GM12878 (cell line): ENCODE measurements around the gene C4orf33. TPM values are rescaled to one million over a fixed set of nuclear protein-coding genes. Genes with fewer than 3 reads are reported as not detected.

Experiments used
- BACH1 ChIP-seq: fragments of 450-650 bp; IDR thresholded peaks from 2 replicates; pipeline ENCODE4 v1.6.1; 2017; ENCODE audit warnings: mild to moderate bottlenecking, borderline replicate concordance
- BHLHE40 ChIP-seq, 2 experiments: fragments of 450-650 bp in 1 of 2; IDR thresholded peaks; 2 replicates each; pipeline ENCODE4 v1.6.1; 2011 to 2017; ENCODE audit warnings: low read depth in 2 of 2, borderline replicate concordance in 1 of 2, improper control_type of control experiment in 1 of 2, low read length in 1 of 2, mild to moderate bottlenecking in 1 of 2
- BMI1 ChIP-seq: fragments of 450-650 bp; IDR thresholded peaks from 2 replicates; pipeline ENCODE4 v1.6.1; 2016; ENCODE audit warnings: mild to moderate bottlenecking, moderate library complexity, borderline replicate concordance
- CEBPB ChIP-seq, 2 experiments: fragments of 150-350 bp in 1 of 2; IDR thresholded peaks; 2 replicates each; pipeline ENCODE4 v1.6.1; 2012 to 2014; ENCODE audit warnings: low read depth in 2 of 2, low read length in 2 of 2, borderline replicate concordance in 1 of 2, inconsistent platforms in 1 of 2
- E4F1 ChIP-seq: fragments of 450-650 bp; IDR thresholded peaks from 2 replicates; pipeline ENCODE4 v1.6.1; 2018; ENCODE audit warnings: borderline replicate concordance, mild to moderate bottlenecking; ENCODE audit not compliant: partially characterized antibody
- EZH2 ChIP-seq: IDR thresholded peaks from 2 replicates; pipeline ENCODE4 v1.6.1; 2012; ENCODE audit warnings: low read depth, mild to moderate bottlenecking, control low read depth, inconsistent platforms, low read length, borderline replicate concordance; ENCODE audit not compliant: control insufficient read depth
- FOXM1 ChIP-seq: IDR thresholded peaks from 2 replicates; pipeline ENCODE4 v1.6.1; 2012; ENCODE audit warnings: low read depth, mild to moderate bottlenecking, inconsistent platforms, low read length, moderate library complexity
- GABPA ChIP-seq: IDR thresholded peaks from 2 replicates; pipeline ENCODE4 v1.6.1; 2014; ENCODE audit warnings: antibody characterized with exemption, low read depth, mild to moderate bottlenecking, inconsistent platforms
- MEF2B ChIP-seq: fragments of 450-650 bp; IDR thresholded peaks from 2 replicates; pipeline ENCODE4 v1.6.1; 2018; ENCODE audit warnings: mild to moderate bottlenecking, moderate library complexity; ENCODE audit not compliant: partially characterized antibody, poor library complexity, severe bottlenecking
- MTA2 ChIP-seq: fragments of 450-650 bp; IDR thresholded peaks from 2 replicates; pipeline ENCODE4 v1.6.1; 2016; ENCODE audit warnings: low read depth, mild to moderate bottlenecking, moderate library complexity
- NFXL1 ChIP-seq: fragments of 450-650 bp; IDR thresholded peaks from 2 replicates; pipeline ENCODE4 v1.6.1; 2017; ENCODE audit warnings: antibody characterized with exemption, mild to moderate bottlenecking, borderline replicate concordance
- PML ChIP-seq: IDR thresholded peaks from 2 replicates; pipeline ENCODE4 v1.6.1; 2012; ENCODE audit warnings: low read length, inconsistent platforms
- RB1 ChIP-seq: fragments of 450-650 bp; formaldehyde crosslinking; IDR thresholded peaks from 2 replicates; pipeline ENCODE4 v1.6.1; 2017; ENCODE audit warnings: mild to moderate bottlenecking, borderline replicate concordance
- SMARCA5 ChIP-seq: fragments of 450-650 bp; IDR thresholded peaks from 2 replicates; pipeline ENCODE4 v1.6.1; 2017; ENCODE audit warnings: mild to moderate bottlenecking
- ZNF687 ChIP-seq: fragments of 450-650 bp; IDR thresholded peaks from 2 replicates; pipeline ENCODE4 v1.6.1; 2017; ENCODE audit warnings: mild to moderate bottlenecking, moderate library complexity
- ZZZ3 ChIP-seq: IDR thresholded peaks from 2 replicates; pipeline ENCODE4 v1.6.1; 2011; ENCODE audit warnings: low read depth; ENCODE audit not compliant: control insufficient read depth, insufficient read length
- polyA plus RNA-seq, 11 experiments: library from polyadenylated mRNA; depleted of rRNA in 4 of 11; unstranded in 6 of 11; stranded (reverse) in 5 of 11; fragments of >200 nt; fragmentation: Nextera tagmentation in 4 of 11; fragmentation: Illumina TruSeq in 1 of 11; extraction: Ambion mirVana in 4 of 11; extraction: Trizol in 1 of 11; gene quantifications; 1 replicate in 1 of 11; 2 replicates in 10 of 11; pipeline versions ENCODE4 v1.2.1 to v1.2.3, GENCODE V29; 2011 to 2016; ENCODE audit warnings: inconsistent platforms in 2 of 11, missing spikeins in 2 of 11, low read depth in 1 of 11
- total RNA-seq, 4 experiments: library from RNA; depleted of rRNA in 3 of 4; stranded (reverse); fragments of >200 nt in 3 of 4; fragmentation: Illumina TruSeq in 1 of 4; extraction: Trizol in 1 of 4; gene quantifications; 2 replicates each; pipeline versions ENCODE4 v1.2.1 to v1.2.3, GENCODE V29; 2013 to 2021
- TF ChIP-seq, protein P1 (sequence below): fragments of 450-650 bp; formaldehyde crosslinking; IDR thresholded peaks from 2 replicates; pipeline ENCODE4 v1.4.0; 2020; ENCODE audit warnings: mild to moderate bottlenecking, moderate library complexity

C4orf33 gene
- total and polyA plus RNA-seq, 10 of the 15 experiments (the other 5 are each of a cell fraction or from before 2014, with no cell fraction given): 10.2 to 29.8 (median 20.3) TPM

DNA sequence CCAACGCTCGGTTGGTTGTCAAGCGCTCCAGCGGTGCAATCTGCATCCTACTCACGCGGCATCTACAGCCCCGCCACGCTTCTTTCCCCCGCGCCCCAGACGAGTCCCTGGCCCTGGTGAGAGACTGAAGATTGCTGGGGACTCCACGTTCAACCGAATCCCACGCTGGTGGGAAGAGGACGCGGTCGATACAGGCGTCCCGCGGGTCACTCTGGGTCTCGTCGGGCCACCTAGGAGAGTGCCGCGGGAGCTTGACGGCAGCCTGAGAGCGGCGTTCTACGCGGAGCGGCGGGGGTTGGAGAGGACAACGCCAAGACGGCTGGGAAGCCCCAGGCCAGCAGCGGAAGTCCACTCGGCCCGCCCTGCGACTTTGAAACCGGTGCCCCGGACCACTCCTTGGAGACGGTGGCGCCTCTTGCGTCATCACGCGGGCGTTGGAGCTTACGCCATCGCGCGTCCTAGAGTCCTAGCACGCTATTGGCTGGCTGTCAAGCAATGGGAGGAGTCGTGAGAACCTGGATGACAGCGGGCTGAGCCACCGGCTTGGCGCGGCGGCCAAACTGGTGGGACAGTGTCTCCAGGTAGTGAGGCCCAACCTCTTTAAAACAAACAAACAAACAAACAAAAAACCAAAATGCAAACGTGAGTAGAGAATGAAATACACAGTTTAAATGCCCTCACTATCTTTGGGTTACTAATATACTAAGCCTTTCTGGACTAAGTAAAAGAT lies 2.6 kb upstream of the C4orf33 start, which contains the start of gene SCLT1 (continued):
- TF ChIP-seq ZNF687 (no peak), EZH2 (no peak), GABPA (no peak), MEF2B (peak; percentile 69), FOXM1 (peak; percentile 87), RB1 (no peak; the same call in 1 of the 2 replicates), E4F1 (peak; percentile 22), CEBPB (IDR thresholded peaks at IDR 0.05; ENCODE audit: borderline replicate concordance in 1 of 2, low read depth in 2 of 2, low read length in 2 of 2) (peak in 1 of 2 experiments; percentile 91; a peak in 2 of 4 replicates), MTA2 (no peak), ZZZ3 (no peak), SMARCA5 (peak; percentile 34; the same call in 1 of the 2 replicates), NFXL1 (no peak), PML (peak; percentile 62; the same call in 1 of the 2 replicates), BHLHE40 (IDR thresholded peaks at IDR 0.05; ENCODE audit: borderline replicate concordance in 1 of 2, low read depth in 2 of 2, low read length in 1 of 2) (peak; percentile 21 to 49; a peak in 1 of 4 replicates), BMI1 (no peak), BACH1 (peak; percentile 69; the same call in 1 of the 2 replicates)
- TF ChIP-seq, protein P1, sequence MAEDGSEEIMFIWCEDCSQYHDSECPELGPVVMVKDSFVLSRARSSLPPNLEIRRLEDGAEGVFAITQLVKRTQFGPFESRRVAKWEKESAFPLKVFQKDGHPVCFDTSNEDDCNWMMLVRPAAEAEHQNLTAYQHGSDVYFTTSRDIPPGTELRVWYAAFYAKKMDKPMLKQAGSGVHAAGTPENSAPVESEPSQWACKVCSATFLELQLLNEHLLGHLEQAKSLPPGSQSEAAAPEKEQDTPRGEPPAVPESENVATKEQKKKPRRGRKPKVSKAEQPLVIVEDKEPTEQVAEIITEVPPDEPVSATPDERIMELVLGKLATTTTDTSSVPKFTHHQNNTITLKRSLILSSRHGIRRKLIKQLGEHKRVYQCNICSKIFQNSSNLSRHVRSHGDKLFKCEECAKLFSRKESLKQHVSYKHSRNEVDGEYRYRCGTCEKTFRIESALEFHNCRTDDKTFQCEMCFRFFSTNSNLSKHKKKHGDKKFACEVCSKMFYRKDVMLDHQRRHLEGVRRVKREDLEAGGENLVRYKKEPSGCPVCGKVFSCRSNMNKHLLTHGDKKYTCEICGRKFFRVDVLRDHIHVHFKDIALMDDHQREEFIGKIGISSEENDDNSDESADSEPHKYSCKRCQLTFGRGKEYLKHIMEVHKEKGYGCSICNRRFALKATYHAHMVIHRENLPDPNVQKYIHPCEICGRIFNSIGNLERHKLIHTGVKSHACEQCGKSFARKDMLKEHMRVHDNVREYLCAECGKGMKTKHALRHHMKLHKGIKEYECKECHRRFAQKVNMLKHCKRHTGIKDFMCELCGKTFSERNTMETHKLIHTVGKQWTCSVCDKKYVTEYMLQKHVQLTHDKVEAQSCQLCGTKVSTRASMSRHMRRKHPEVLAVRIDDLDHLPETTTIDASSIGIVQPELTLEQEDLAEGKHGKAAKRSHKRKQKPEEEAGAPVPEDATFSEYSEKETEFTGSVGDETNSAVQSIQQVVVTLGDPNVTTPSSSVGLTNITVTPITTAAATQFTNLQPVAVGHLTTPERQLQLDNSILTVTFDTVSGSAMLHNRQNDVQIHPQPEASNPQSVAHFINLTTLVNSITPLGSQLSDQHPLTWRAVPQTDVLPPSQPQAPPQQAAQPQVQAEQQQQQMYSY (CRISPR knock-in tag): no peak
